Islet of Langerhans (tissue), 1 donor: ENCODE measurements around the gene HAP1.
A peak's percentile ranks its signal among the peaks of the same experiment; 100 is the strongest.
"Not testable (repeated sequence)": the region's sequence is repeated elsewhere in the genome, so short reads cannot be mapped to it uniquely, and the experiment has no call there.

Source experiments
- FAIRE-seq: peaks from one replicate; lab custom pipeline; 2011; peaks lifted over from hg19 to GRCh38; lab: Jason Lieb, UNC

Gene HAP1

GRCh38 chr17:41723801-41724475, 10.5 kb downstream of the HAP1 start:
- no peak for FAIRE-seq

GRCh38 chr17:41722231-41722630, 12.2 kb downstream of the HAP1 start:
- FAIRE-seq = no peak

- FAIRE-seq = no peak
These were observed 16.2 kb downstream of the HAP1 start for GRCh38 chr17:41718287-41718645.

- FAIRE-seq = no peak
These were observed 16.8 kb downstream of the HAP1 start for GRCh38 chr17:41717408-41718286.

- FAIRE-seq = no peak
These were observed 22.6 kb downstream of the HAP1 start, which contains the start of gene GAST for GRCh38 chr17:41711669-41712400. TSS of gene GAST (plus strand) at chr17:41712331. CDS start at chr17:41715437, 3,106 bp downstream.

GRCh38 chr17:41710472-41711090, 23.9 kb downstream of the HAP1 start:
- no peak for FAIRE-seq

- FAIRE-seq = no peak
These were observed 26.4 kb downstream of the HAP1 start for GRCh38 chr17:41707803-41708669.

- peak; percentile 27 for FAIRE-seq
These were observed 29.0 kb downstream of the HAP1 start for GRCh38 chr17:41705271-41705991.

GRCh38 chr17:41702712-41703111, 31.7 kb downstream of the HAP1 start:
- no peak for FAIRE-seq

- FAIRE-seq = not testable (repeated sequence)
These were observed 33.6 kb downstream of the HAP1 start for GRCh38 chr17:41700843-41701242.

GRCh38 chr17:41697122-41697962, 37.1 kb downstream of the HAP1 start:
- FAIRE-seq = no peak

GRCh38 chr17:41695954-41696757, 38.3 kb downstream of the HAP1 start:
- peak; percentile 94 for FAIRE-seq

- no peak for FAIRE-seq
These were observed 39.2 kb downstream of the HAP1 start for GRCh38 chr17:41695134-41695661.

GRCh38 chr17:41692722-41693521, 41.5 kb downstream of the HAP1 start:
- no peak for FAIRE-seq

GRCh38 chr17:41691031-41691777, 43.2 kb downstream of the HAP1 start:
- FAIRE-seq = no peak

- no peak for FAIRE-seq
These were observed 43.9 kb downstream of the HAP1 start for GRCh38 chr17:41690497-41690896.
